ENCODE data around the gene FBXO24. TPM values are rescaled to one million over a fixed set of nuclear protein-coding genes. Genes with fewer than 3 reads are reported as not detected.
A peak's percentile ranks its signal among the peaks of the same experiment; 100 is the strongest.

The FBXO24 gene
- total RNA-seq, 1 donor from 2014 or later: 1.2 TPM

DNA sequence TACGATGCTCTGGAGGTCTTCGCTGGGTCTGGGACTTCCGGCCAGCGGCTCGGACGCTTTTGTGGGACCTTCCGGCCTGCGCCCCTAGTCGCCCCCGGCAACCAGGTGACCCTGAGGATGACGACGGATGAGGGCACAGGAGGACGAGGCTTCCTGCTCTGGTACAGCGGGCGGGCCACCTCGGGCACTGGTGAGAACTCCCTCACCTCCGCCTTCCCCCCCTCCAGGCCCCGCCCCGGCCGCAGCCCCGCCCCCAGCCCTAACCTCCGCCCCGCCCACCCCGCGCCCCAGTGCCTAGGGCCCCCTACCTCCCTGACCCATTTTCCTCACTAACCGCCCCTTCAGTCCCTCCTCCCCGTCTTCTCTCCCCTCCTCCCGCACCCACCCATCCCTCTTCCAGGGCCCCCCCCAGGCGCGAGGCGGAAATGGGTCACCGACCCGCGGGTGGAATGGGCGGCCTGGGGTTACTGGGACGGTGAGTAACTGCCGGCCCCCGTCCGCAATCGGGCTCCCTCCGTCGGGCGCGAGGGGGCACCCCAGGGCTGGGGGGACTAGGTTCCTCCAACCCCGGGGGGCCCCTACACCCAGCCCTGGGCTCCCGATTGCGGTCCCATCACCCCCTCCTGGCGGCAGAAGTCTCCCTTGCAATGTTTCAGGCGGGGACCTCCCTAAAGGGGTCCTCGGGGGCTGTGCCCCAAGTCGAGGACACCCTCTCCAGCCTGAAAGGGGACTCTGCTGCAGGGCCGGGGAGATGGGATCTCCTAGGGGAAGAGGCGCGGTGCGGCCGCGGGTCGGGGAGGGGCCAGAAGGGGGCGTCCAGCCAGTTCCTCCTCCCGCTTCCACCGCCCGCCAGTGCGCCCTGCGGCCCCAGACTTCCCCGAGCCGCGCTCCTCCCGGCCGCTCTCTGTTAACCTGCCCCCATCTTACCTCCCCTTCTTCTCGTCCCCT, 18.2 kb downstream of the FBXO24 start:
- Histone ChIP-seq H3K79me2 (ENCODE audit: low read depth) (no peaks in the 10 kb centered on the region), H2AFZ (replicated peaks) (peak overlapping the region; percentile 83), H4K20me1 (ENCODE audit: low read depth) (peaks cover 5% of the 10 kb centered on the region), H3K9me3 (ENCODE audit: low read depth) (no peaks in the 10 kb centered on the region), H3K36me3 (no peaks in the 10 kb centered on the region), H3K4me1 (peaks cover 32% of the 10 kb centered on the region), H3K4me3 (peak overlapping the region; percentile 63), H3K27ac (no peak overlapping the region), H3K27me3 (peaks cover 30% of the 10 kb centered on the region), H3K4me2 (peak overlapping the region; percentile 90), H3F3A (ENCODE audit: low read depth) (peaks cover 34% of the 10 kb centered on the region), H3K9ac (no peak overlapping the region)
- Mint-ChIP-seq H3K27me3 (ENCODE audit: insufficient read depth, low read depth) (peaks cover 13% of the 10 kb centered on the region), H3K9me3 (no peaks in the 10 kb centered on the region), H3K36me3 (no peaks in the 10 kb centered on the region), H3K27ac (no peak overlapping the region), H3K4me1 (peaks cover 38% of the 10 kb centered on the region), H3K4me3 (peak overlapping the region; percentile 85)
- peak; percentile 90 for DNase-seq (ENCODE audit: low spot score)
- TF ChIP-seq CTCF (IDR thresholded peaks at IDR 0.05): peak; percentile 62
- TF ChIP-seq EZH2 (IDR thresholded peaks at IDR 0.05): no peak

- peaks cover 32% of the 10 kb centered on the region for H3K4me1 ChIP-seq
- H3F3A ChIP-seq (ENCODE audit: low read depth): peaks cover 39% of the 10 kb centered on the region
- Mint-ChIP-seq H3K4me1 (peaks cover 37% of the 10 kb centered on the region), H3K27ac (no peak overlapping the region), H3K27me3 (ENCODE audit: insufficient read depth, low read depth) (peaks cover 13% of the 10 kb centered on the region), H3K4me3 (peak overlapping the region; percentile 85), H3K9me3 (no peaks in the 10 kb centered on the region), H3K36me3 (no peaks in the 10 kb centered on the region)
- TF ChIP-seq CTCF (IDR thresholded peaks at IDR 0.05) (no peak), EZH2 (IDR thresholded peaks at IDR 0.05) (peak; percentile 53)
- H3K27ac ChIP-seq: no peak overlapping the region
- peak overlapping the region; percentile 90 for H3K4me2 ChIP-seq
- peak; percentile 80 for DNase-seq (ENCODE audit: low spot score)
- H3K9me3 ChIP-seq (ENCODE audit: low read depth): no peaks in the 10 kb centered on the region
- H2AFZ ChIP-seq (replicated peaks): peak overlapping the region; percentile 50
- H3K4me3 ChIP-seq: peak overlapping the region; percentile 63
- peaks cover 5% of the 10 kb centered on the region for H4K20me1 ChIP-seq (ENCODE audit: low read depth)
- peaks cover 30% of the 10 kb centered on the region for H3K27me3 ChIP-seq
- no peaks in the 10 kb centered on the region for H3K79me2 ChIP-seq (ENCODE audit: low read depth)
- no peaks in the 10 kb centered on the region for H3K36me3 ChIP-seq
- no peak overlapping the region for H3K9ac ChIP-seq
These were observed 19.1 kb downstream of the FBXO24 start for GRCh38 chr7:100604976-100605911.

DNA sequence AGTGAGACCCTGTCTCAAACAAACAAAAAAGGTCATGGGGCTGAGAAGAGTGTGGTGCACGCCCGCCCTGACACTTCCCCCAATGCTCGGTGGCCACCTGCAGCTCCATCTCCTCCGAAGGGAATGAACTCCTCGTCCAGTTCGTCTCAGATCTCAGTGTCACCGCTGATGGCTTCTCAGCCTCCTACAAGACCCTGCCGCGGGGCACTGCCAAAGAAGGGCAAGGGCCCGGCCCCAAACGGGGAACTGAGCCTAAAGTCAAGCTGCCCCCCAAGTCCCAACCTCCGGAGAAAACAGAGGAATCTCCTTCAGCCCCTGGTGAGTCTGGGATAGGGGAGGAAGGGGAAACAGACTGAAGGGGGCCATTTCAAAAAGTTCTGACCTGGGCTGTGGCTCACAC, 20.2 kb downstream of the FBXO24 start:
- H3K79me2 ChIP-seq (ENCODE audit: low read depth): no peaks in the 10 kb centered on the region
- H3K9me3 ChIP-seq (ENCODE audit: low read depth): no peaks in the 10 kb centered on the region
- peak overlapping the region; percentile 90 for H3K4me2 ChIP-seq
- Mint-ChIP-seq H3K4me1 (peaks cover 36% of the 10 kb centered on the region), H3K27ac (no peak overlapping the region), H3K36me3 (no peaks in the 10 kb centered on the region), H3K27me3 (ENCODE audit: insufficient read depth, low read depth) (peaks cover 13% of the 10 kb centered on the region), H3K4me3 (peak overlapping the region; percentile 50), H3K9me3 (no peaks in the 10 kb centered on the region)
- peaks cover 45% of the 10 kb centered on the region for H3F3A ChIP-seq (ENCODE audit: low read depth)
- H2AFZ ChIP-seq (replicated peaks): no peak overlapping the region
- no peak for DNase-seq (ENCODE audit: low spot score)
- no peaks in the 10 kb centered on the region for H3K36me3 ChIP-seq
- H3K4me3 ChIP-seq: no peak overlapping the region
- peaks cover 30% of the 10 kb centered on the region for H3K27me3 ChIP-seq
- peaks cover 32% of the 10 kb centered on the region for H3K4me1 ChIP-seq
- no peak overlapping the region for H3K27ac ChIP-seq
- H3K9ac ChIP-seq: no peak overlapping the region
- TF ChIP-seq CTCF (IDR thresholded peaks at IDR 0.05) (no peak), EZH2phosphoT487 (IDR thresholded peaks at IDR 0.05) (no peak), EZH2 (IDR thresholded peaks at IDR 0.05) (no peak)
- peaks cover 5% of the 10 kb centered on the region for H4K20me1 ChIP-seq (ENCODE audit: low read depth)
